Measurements from ENCODE around the gene GNG7. TPM values are rescaled to one million over a fixed set of nuclear protein-coding genes. Genes with fewer than 3 reads are reported as not detected.
A peak's percentile ranks its signal among the peaks of the same experiment; 100 is the strongest.

GNG7 gene
- total and polyA plus RNA-seq, 10 of the 15 experiments (the other 5 are each of a cell fraction or from before 2014, with no cell fraction given), result 1.9 to 13.6 (median 6.5) TPM

GRCh38 chr19:2631213-2631821, 71.2 kb downstream of the GNG7 start (continued):
- TF ChIP-seq NR2C2 (IDR thresholded peaks at IDR 0.05; ENCODE audit: borderline replicate concordance, control insufficient read depth, insufficient read length, low read depth), result no peak
- TF ChIP-seq SMAD1 (IDR thresholded peaks at IDR 0.05; ENCODE audit: low read depth, partially characterized antibody), result peak; percentile 90
- 0 out of 2 replicates have a peak, but pooled peaks have one; percentile 14 for TF ChIP-seq MTA2 (IDR thresholded peaks at IDR 0.05; ENCODE audit: low read depth)
- no peak; the same call in 1 of the 2 replicates for TF ChIP-seq NFIC (IDR thresholded peaks at IDR 0.05; ENCODE audit: low read depth, low read length)
- peak; percentile 100 for TF ChIP-seq ZBTB40 (IDR thresholded peaks at IDR 0.05; ENCODE audit: borderline replicate concordance)
- TF ChIP-seq ZZZ3 (IDR thresholded peaks at IDR 0.05; ENCODE audit: control insufficient read depth, insufficient read length, low read depth), result no peak
- no peak for TF ChIP-seq ZNF687 (IDR thresholded peaks at IDR 0.05)
- peak; percentile 90 for TF ChIP-seq RUNX3 (IDR thresholded peaks at IDR 0.05; ENCODE audit: low read length)
- 0 out of 2 replicates have a peak, but pooled peaks have one; percentile 20 for TF ChIP-seq RELB (IDR thresholded peaks at IDR 0.05; ENCODE audit: low read depth)
- TF ChIP-seq KAT2A (conservative IDR thresholded peaks at IDR 0.05; ENCODE audit: control insufficient read depth, low read depth, low read length), result no peak
- TF ChIP-seq BCL3 (IDR thresholded peaks at IDR 0.05; ENCODE audit: borderline replicate concordance, insufficient read depth, low read depth, low read length, poor library complexity, severe bottlenecking), result no peak
- TF ChIP-seq CHD4 (IDR thresholded peaks at IDR 0.05), result no peak
- no peak for TF ChIP-seq POLR2AphosphoS5 (IDR thresholded peaks at IDR 0.05; ENCODE audit: low read length)
- TF ChIP-seq ESRRA (IDR thresholded peaks at IDR 0.05; ENCODE audit: low read length), result 0 out of 2 replicates have a peak, but pooled peaks have one; percentile 32
- peak; percentile 27; the same call in 1 of the 2 replicates for TF ChIP-seq YY1 (IDR thresholded peaks at IDR 0.05; ENCODE audit: low read depth, low read length)
- peak; percentile 16 for TF ChIP-seq SIX5 (IDR thresholded peaks at IDR 0.05; ENCODE audit: low read depth, low read length, severe bottlenecking)
- peak in 1 of 2 experiments; percentile 76; a peak in 1 of 4 replicates for TF ChIP-seq ETV6 (conservative IDR thresholded peaks at IDR 0.05 in 1 of 2, IDR thresholded peaks at IDR 0.05 in 1 of 2; ENCODE audit: borderline replicate concordance in 1 of 2, low read depth in 1 of 2)
- no peak for TF ChIP-seq YBX1 (IDR thresholded peaks at IDR 0.05)

Measured in GM12878 (cell line).